Fibroblast of villous mesenchyme (primary cell): Measurements from ENCODE around the gene KCTD17. TPM values are rescaled to one million over a fixed set of nuclear protein-coding genes. Genes with fewer than 3 reads are reported as not detected.

Experiments used
- DNase-seq: peaks from one replicate; pipeline ENCODE4 v3.0.0-alpha.2; 2010; ENCODE audit warnings: low read depth
- H3K4me3 ChIP-seq: 2 replicates; pipeline ENCODE4 v1.5.1; 2011; ENCODE audit warnings: low read depth, mild to moderate bottlenecking, low read length
- small RNA-seq: library from RNA; depleted of rRNA; stranded (forward); fragments of <200 nt; gene quantifications from one replicate; pipeline ENCODE3, GENCODE V24; 2012
- total RNA-seq: library from RNA; depleted of rRNA; stranded (reverse); fragments of >200 nt; gene quantifications from 2 replicates; pipeline ENCODE4 v1.2.3, GENCODE V29; 2012
- TF ChIP-seq, protein P1 (sequence below): IDR thresholded peaks from 2 replicates; pipeline ENCODE4 v1.5.1; 2012; ENCODE audit warnings: low read depth, mild to moderate bottlenecking, low read length; ENCODE audit not compliant: insufficient read depth

The KCTD17 gene
- total RNA-seq, 1 donor = 28.9 TPM

DNA sequence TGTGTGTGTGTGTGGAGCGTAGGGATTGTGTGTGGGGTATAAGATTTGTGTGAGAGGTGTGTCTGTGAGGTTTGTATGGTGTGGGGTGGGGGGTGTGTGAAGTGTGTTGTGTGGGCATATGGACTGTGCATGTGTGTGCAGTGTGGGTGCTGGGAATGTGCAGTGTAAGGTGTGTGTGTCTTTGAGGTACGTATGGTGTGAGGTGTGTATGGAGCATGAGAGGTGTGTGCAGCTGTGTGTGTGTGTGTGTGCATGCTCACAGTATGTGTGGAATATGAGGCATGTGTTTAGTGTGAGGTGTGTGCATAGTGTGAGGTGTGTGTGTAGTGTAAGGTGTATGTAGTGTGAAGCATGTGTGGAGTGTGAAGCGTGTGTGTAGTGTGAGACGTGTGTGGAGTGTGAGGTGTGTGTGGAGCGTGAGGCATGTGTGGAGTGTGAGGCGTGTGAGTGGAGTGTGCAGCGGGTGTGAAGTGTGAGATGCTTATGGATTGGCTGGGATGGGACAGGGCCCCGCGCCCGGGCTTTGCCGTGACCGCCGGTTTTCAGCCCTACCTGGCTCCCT, 59.7 kb downstream of the KCTD17 start:
- TF ChIP-seq, protein P1, sequence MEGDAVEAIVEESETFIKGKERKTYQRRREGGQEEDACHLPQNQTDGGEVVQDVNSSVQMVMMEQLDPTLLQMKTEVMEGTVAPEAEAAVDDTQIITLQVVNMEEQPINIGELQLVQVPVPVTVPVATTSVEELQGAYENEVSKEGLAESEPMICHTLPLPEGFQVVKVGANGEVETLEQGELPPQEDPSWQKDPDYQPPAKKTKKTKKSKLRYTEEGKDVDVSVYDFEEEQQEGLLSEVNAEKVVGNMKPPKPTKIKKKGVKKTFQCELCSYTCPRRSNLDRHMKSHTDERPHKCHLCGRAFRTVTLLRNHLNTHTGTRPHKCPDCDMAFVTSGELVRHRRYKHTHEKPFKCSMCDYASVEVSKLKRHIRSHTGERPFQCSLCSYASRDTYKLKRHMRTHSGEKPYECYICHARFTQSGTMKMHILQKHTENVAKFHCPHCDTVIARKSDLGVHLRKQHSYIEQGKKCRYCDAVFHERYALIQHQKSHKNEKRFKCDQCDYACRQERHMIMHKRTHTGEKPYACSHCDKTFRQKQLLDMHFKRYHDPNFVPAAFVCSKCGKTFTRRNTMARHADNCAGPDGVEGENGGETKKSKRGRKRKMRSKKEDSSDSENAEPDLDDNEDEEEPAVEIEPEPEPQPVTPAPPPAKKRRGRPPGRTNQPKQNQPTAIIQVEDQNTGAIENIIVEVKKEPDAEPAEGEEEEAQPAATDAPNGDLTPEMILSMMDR = no peak
- DNase-seq = no peak
- H3K4me3 ChIP-seq = no peak overlapping the region

DNA sequence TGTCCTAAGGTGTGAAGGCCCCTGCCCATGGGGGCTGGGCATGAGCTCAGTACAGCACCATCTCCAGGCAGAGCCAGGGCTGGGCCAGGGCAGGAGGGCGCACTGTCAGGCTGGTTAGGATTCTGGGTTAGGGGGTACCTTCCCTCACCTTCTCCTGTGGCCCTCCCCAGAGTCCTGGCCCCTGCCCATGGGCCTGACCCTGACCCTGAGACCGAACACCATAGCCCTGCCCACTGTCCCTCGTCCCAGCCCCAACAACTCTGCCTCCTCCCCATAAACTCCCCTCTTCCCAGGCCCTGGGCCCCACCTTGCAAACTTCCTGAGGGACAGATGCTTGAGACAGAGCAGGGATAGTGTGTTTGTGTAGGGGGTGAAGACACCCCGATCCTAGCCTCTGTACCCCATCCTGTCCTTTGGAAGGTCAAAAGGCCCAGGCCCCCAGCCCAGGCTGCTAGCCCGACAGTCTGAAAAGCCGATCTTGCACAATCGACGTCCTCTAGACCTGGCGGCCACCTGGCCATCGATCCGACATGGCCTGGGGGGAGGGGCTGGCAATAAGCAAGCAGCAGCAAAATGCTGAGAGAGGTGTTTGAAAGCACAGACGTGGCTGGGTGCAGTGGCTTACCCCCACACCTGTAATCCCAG, 60.7 kb downstream of the KCTD17 start:
- DNase-seq = no peak
- no peak overlapping the region for H3K4me3 ChIP-seq
- TF ChIP-seq, protein P1 = no peak

Small RNAs within 50 kb of the gene (small RNA-seq; reads per million reads assigned to genes)
- gene RF00019 = not detected

Other genes starting within 250 kb of the KCTD17 start
- gene PVALB, start 234.7 kb upstream of the KCTD17 start, total RNA-seq = not detected in 2 replicates
- not detected in 2 replicates for gene NCF4, start 190.7 kb upstream of the KCTD17 start, total RNA-seq
- 2.6 and 11.2 TPM in 2 replicates for gene CSF2RB, start 138.1 kb upstream of the KCTD17 start, total RNA-seq
- gene TST, start 32.3 kb upstream of the KCTD17 start, total RNA-seq = 45.4 and 54.4 TPM in 2 replicates
- gene MPST, start 32.0 kb upstream of the KCTD17 start, total RNA-seq = 64.3 and 94.1 TPM in 2 replicates
- not detected in 2 replicates for gene TMPRSS6, start 58.0 kb downstream of the KCTD17 start, total RNA-seq
- under 0.01 and 0.64 TPM in 2 replicates for gene IL2RB, start 98.2 kb downstream of the KCTD17 start, total RNA-seq
- gene C1QTNF6, start 136.5 kb downstream of the KCTD17 start, total RNA-seq = 9.5 and 10.6 TPM in 2 replicates
- gene SSTR3, start 160.7 kb downstream of the KCTD17 start, total RNA-seq = not detected in 2 replicates
- gene RAC2, start 192.5 kb downstream of the KCTD17 start, total RNA-seq = 8.1 and 11.2 TPM in 2 replicates
- gene CYTH4, start 230.8 kb downstream of the KCTD17 start, total RNA-seq = under 0.01 TPM in 2 replicates